AG20443 (cell line): Measurements from ENCODE around the gene C14orf180.
A peak's percentile ranks its signal among the peaks of the same experiment; 100 is the strongest.

Source experiments
- DNase-seq: peaks from one replicate; pipeline ENCODE4 v3.0.0; 2012; ENCODE audit warnings: low spot score, mixed read lengths

C14orf180 gene

GRCh38 chr14:104561632-104562495, 17.7 kb upstream of the C14orf180 start:
- DNase-seq = no peak

- no peak for DNase-seq
Measured at GRCh38 chr14:104562606-104563005, 17.0 kb upstream of the C14orf180 start.

- DNase-seq = no peak
Measured at GRCh38 chr14:104563191-104563741, 16.3 kb upstream of the C14orf180 start.

GRCh38 chr14:104563742-104564615, 15.6 kb upstream of the C14orf180 start:
- peak; percentile 92 for DNase-seq

GRCh38 chr14:104564744-104565679, 14.6 kb upstream of the C14orf180 start:
- no peak for DNase-seq

DNA sequence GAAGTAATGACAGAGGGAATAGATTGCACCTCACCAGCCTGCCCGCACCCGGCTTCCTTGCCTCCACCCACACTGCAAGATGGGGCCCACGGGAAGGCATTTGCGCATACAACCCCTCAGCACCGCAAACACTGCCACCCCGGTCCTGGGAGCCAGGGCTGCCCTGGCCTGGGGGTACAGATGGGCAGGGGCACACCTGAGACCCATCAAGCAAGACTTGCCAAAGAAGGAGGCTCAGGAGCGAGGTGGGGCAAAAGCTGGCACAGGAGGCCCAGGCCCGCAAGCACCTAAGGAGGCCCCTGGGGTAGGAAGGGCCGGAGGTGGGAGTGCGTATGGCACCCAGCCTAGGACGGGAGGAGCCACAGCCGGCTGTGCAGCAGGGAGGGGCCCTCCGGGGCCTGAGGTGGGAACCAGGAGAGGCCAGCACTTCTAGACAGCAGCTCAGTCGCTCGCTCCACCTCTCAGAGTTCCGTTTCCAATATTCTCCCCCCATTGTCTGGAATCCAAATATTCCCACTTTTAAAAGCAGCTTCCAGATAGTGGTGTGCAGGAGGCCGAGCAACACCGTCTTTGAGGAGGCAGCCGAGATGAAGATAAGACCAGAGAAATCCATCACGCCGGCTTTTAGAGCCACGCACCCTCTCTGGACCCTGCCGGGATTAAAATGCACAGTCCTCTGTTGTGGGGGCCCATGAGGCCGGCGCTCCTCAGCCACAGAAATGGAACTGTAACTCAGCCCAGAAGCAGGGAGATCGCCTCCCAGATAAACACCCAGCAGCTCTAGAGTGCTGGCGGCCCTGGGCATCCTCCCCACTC, 12.2 kb upstream of the C14orf180 start:
- no peak for DNase-seq

DNA sequence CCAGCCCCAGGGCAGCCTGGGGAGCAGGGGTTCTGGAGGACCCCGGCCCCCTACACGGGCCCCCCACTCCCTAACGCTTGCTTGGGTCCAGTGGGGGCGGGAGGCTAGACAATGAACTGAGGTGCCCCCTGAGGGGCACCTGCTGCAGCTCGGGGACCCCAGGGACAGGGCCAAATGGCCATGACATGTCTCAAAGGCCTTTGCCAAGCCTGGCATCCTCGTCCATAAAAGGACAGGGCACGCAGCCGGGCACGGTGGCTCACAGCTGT, 11.7 kb upstream of the C14orf180 start:
- DNase-seq = no peak

- no peak for DNase-seq
Measured at GRCh38 chr14:104568620-104569019, 10.9 kb upstream of the C14orf180 start.

GRCh38 chr14:104569435-104569834, 10.1 kb upstream of the C14orf180 start:
- DNase-seq = no peak

GRCh38 chr14:104571246-104571645, 8.3 kb upstream of the C14orf180 start:
- DNase-seq = no peak

- no peak for DNase-seq
Measured at GRCh38 chr14:104572024-104572626, 7.4 kb upstream of the C14orf180 start.

DNA sequence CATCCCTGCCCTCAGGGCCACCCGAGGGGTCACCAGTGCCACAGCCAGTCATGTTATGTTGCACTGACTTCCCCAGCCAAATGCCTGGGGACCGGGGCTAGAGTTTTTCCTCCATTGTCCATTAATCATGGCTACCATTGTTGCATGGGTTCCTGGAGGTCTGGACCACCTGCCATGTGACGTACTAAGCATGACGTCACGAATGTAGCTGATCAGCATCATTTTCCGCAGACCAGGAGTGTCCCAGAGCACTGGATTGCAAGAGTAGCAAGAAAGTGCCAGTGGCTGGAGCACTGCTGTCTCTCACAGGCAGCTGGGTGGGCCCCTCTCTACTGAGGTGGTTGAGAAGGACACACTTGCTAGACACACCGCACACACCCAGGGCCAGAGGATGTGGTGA, 6.9 kb upstream of the C14orf180 start:
- DNase-seq = no peak

GRCh38 chr14:104573930-104574329, 5.6 kb upstream of the C14orf180 start:
- DNase-seq = no peak

DNA sequence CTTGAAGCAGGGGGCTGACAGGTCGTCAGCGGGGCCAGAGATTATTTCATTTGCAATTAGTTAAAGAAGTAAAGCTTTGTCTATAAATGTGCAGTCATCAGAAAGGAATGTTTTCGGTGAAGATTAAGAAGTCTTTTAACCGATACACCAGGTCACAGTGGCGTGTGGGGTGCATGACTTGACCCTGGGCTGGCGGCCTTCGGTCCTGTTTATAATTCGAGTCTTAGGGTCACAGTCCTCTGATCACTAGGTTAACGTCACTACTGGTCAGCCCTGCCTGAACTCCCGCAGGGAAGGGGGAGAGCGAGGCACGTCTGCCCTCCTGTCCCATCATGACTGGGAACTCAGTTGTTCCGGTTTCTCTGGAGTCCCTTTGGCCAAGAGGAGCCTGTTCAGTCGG, 5.0 kb upstream of the C14orf180 start:
- DNase-seq = no peak

DNA sequence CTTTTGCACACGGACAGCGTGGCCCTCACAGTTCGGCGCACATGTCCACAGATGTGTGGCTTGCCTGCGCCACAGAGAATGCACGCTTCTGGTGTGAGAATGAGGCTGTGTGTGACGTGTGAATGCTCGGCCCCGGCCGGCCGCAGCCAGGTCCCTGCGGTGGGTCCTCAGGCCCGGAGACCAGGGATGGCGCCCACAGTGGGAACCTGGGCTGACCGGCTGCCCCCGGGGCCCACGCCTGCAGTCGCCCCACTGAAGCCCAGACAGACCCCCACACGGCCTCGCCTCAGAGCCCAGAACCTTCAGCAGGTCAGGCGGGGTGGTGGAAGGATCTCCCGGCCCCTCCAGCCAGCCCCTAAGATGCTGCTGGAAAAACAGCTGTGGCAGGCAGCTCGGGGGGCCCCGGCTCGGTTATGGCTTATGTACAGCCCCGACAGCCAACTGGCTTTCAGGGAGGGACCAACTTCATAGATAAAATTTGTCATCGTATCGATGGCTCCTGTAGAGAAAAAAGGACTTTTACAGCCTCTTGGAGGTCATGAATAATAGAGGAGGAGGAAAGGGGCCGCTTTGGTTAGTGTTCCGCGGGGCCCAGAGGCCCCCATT, 4.5 kb upstream of the C14orf180 start:
- DNase-seq = no peak

DNA sequence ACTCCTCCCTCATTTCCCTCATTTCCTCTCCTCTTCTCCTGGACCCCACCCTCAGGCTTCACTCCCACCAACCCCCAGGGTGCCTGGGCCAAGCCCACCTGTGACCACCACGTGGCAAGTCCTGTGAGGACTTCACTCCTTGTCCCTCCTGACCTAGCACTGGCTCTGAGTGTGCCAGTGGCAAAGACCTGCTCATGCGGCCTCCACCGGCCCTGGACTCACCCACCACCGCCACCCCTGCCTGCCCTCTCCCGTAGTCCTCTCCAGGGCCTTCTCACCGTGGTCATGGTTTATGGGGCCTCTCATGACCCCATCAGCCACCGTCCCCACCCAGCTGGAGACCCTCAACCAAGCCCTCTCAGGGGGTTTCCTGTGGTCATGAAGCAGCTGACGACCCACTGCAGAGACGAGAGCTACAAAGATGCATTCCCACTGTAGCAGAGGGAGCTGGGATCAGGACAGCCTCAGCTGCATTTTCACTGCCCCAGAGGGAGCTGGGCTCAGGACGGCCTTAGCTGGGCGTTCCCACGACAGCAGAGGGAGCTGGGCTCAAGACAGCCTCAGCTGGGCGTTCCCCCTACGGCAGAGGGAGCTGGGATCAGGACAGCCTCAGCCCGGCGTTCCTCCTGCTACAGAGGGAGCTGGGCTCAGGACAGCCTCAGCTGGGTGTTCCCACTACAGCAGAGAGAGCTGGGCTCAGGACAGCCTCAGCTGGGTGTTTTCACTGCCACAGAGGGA, 3.2 kb upstream of the C14orf180 start:
- peak; percentile 48 for DNase-seq

DNA sequence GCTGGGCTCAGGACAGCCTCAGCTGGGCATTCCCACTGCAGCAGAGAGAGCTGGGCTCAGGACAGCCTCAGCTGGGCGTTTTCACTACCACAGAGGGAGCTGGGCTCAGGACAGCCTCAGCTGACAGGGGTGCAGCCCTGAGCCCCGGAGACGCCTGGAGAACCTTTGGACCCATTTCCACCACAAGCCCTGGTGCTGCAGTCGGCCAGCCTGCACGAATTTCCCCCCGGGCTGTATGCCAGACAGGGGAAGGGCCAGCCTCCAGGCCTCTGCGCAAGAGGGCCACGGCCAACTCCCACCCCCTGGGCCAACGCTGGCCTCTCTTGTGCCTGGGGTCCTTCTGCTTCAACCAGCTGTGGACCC, 2.6 kb upstream of the C14orf180 start:
- no peak for DNase-seq

DNA sequence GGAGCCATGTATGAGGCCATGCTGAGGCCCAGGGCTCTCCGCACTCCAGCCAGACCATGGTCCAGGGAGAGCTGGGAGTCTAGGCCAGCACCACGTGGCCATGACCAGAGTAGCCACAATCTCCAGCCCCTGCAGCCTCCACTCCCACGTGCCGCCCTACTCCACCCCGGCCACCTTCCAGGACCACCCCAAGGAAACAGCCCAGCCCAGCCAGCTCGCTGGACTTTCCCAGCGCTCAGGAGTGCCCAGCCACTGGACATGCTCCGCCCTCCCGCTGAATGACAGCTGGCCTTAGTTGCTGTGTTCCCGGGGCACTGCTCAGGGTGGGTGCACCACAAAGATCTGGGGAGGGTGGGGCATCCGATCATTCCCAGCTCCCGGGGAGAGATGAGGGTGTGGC, 2.1 kb upstream of the C14orf180 start:
- DNase-seq = no peak

- DNase-seq = no peak
Measured at GRCh38 chr14:104577847-104578301, 1.7 kb upstream of the C14orf180 start.
